ENCODE results near the gene UAP1L1. TPM values are rescaled to one million over a fixed set of nuclear protein-coding genes. Genes with fewer than 3 reads are reported as not detected.
A peak's percentile ranks its signal among the peaks of the same experiment; 100 is the strongest.

Gene UAP1L1
- total and polyA plus RNA-seq, 11 donors = 3.9 to 15.1 (median 9.4) TPM

DNA sequence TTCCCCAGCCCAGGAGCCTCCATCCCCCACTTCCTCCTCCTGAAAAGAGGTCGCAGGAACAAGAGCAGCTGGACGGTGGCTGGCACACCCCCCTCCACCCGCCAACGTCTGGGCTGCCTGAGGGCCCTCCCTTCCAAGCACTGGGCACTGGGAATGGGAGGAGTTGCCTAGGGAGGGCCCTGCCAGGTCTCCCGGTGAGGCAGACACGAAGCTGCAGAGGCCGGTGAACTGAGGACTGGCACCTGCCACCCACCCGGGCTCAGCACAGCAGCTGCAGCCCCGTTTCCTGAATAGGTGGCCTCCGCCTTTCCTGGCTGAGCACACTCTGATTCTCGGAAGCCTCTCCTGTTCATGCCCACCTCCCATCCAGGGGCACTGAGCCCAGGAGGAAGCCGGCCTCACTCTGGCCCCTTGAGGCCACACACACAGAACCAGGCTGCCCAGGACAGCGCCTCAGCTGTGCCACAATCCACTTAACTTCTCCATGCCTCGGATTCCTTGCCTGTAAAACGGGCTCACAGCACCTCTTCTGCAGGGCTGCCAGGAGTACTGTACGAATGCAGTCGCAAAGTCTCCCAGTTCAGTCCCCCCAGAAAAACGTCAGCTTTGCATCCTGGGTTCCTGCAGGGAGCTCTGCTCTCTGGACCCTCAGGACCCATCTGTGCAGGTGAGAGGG lies 32.7 kb upstream of the UAP1L1 start:
- ATAC-seq (peak; percentile 10 to 23 (median 13)), DNase-seq (peak in 1 of 5 donors; percentile 65)
- H3K4me3 ChIP-seq = peak overlapping the region; percentile 62 to 92 (median 72)
- peak overlapping the region; percentile 80 to 96 (median 88) for H3K27ac ChIP-seq
- intact Hi-C loops (cut with DNase I) = no loop called here
- H3K4me1 ChIP-seq = peaks cover 0 to 56% (median 37%) of the 10 kb centered on the region in 12 donors
- TF ChIP-seq POLR2A (IDR thresholded peaks at IDR 0.05) = peak in 1 of 2 donors; percentile 38
- TF ChIP-seq, protein P1, sequence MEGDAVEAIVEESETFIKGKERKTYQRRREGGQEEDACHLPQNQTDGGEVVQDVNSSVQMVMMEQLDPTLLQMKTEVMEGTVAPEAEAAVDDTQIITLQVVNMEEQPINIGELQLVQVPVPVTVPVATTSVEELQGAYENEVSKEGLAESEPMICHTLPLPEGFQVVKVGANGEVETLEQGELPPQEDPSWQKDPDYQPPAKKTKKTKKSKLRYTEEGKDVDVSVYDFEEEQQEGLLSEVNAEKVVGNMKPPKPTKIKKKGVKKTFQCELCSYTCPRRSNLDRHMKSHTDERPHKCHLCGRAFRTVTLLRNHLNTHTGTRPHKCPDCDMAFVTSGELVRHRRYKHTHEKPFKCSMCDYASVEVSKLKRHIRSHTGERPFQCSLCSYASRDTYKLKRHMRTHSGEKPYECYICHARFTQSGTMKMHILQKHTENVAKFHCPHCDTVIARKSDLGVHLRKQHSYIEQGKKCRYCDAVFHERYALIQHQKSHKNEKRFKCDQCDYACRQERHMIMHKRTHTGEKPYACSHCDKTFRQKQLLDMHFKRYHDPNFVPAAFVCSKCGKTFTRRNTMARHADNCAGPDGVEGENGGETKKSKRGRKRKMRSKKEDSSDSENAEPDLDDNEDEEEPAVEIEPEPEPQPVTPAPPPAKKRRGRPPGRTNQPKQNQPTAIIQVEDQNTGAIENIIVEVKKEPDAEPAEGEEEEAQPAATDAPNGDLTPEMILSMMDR (IDR thresholded peaks at IDR 0.05) = no peak
- H3K27me3 ChIP-seq = peaks cover 0 to 44% (median 25%) of the 10 kb centered on the region in 9 donors
- 30 to 53% (median 46%) methylated on average over 13 to 18 of the region's 18 CpGs for WGBS, 4 donors
- peaks cover 0 to 26% (median 16%) of the 10 kb centered on the region in 9 donors for H3K36me3 ChIP-seq
- H3K9me3 ChIP-seq = no peaks in the 10 kb centered on the region

DNA sequence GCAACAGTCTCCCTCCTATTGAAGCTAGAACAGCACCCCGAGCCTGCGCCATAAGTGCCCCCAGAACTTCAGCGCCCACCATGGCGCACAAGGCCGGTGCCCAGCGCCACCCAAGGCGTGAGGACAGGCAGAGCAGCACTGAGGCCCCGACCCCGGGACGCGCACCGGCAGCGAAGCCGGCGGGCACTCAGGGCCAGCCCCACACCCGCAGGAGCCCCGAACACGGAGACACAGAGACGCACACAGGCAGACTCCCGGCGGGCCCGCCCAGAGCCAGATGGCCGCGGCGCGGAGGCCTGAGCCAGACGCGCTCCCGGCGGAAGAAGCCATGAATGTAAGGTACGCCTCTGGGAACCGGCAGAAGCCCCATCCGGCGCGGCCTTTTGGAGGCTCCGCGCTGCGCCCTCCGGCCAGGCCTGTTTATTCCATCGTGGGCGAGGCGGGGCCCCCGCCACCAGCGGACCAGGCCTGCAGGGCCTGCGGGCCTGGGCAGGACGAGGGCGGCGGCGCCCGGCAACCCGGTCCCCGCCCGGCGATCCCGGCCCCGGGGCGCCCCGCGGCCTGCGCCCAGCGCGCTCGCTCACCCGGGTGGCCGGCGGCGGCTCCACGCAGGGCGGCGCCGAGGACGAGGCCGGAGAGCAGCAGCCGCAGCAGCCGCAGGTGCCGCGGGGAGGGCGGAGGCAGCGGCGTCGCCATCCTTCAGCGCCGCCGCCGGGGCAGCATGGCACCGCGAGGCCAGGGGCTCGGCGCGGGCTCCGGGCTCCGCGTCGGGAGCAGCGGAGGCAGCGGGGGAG lies 31.8 kb upstream of the UAP1L1 start:
- Histone ChIP-seq H3K36me3 (peaks cover 0 to 17% (median 7%) of the 10 kb centered on the region in 9 donors), H3K4me1 (peaks cover 0 to 58% (median 37%) of the 10 kb centered on the region in 12 donors), H3K9me3 (no peaks in the 10 kb centered on the region), H3K27ac (peak overlapping the region; percentile 80 to 96 (median 88)), H3K4me3 (peak overlapping the region; percentile 62 to 92 (median 72)), H3K27me3 (peaks cover 0 to 49% (median 26%) of the 10 kb centered on the region in 9 donors)
- no peak for TF ChIP-seq POLR2A (IDR thresholded peaks at IDR 0.05)
- TF ChIP-seq, protein P1 (IDR thresholded peaks at IDR 0.05) = no peak
- DNase-seq = peak in 1 of 5 donors; percentile 70
- intact Hi-C loops (cut with DNase I) = loop anchor here in 6 of 10 donors (1.0 to 2.0 kb wide), 4 partner anchors 19 to 22 kb away; no protein-coding TSS in a partner anchor
- ATAC-seq = peak in 2 of 4 donors; percentile 8 to 11
- WGBS, 4 donors = 0 to 9% (median 3%) methylated on average over 3 to 96 of the region's 96 CpGs

DNA sequence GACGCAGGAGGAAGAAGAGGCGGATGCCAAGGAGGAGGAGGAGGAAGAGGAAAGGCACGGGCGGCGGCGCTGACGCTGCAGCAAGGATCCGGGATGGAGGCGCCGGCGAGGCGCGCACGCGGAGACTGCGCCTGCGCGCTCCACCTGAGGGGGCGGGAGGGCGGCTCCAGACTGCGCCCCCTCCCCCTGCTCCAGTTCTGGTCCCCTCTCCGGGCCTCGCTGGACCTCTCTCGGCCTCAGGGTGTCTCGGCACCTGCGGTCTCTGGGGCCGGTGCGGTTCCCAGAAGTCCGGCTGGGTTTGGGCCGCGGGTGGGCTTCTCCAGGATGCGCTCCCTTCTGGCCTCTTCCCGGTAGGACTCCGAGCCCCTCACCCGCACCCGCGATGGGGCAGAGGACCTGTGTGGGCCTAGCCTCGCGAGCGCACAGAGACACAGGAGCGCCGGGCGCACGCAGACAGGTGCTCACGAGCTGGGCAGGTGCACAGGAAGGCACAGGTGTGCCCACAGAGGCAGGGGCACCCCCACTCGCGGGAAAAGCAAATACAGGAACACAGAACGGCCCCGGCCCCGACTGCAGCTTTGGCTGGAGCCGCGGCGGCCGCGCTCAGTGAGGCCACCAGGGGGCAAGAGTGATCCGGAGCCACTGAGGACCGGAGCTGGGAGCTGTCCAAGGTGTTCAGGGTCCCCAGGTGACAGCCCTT lies 31.1 kb upstream of the UAP1L1 start, which contains the start of gene NPDC1:
TSS of gene NPDC1 (minus strand) at position 90 of the 700 bp plus-strand sequence. CDS start 188 bp downstream, outside the sequence.
- peaks cover 0 to 10% (median 3%) of the 10 kb centered on the region in 9 donors for H3K36me3 ChIP-seq
- no peaks in the 10 kb centered on the region for H3K9me3 ChIP-seq
- WGBS, 4 donors = 0 to 1% (median 0%) methylated on average over 32 to 57 of the region's 57 CpGs
- H3K27me3 ChIP-seq = peaks cover 0 to 56% (median 26%) of the 10 kb centered on the region in 9 donors
- intact Hi-C loops (cut with DNase I) = loop anchor here in 6 of 10 donors (1.0 to 2.0 kb wide), 4 partner anchors 18 to 21 kb away; no protein-coding TSS in a partner anchor
- peak within 1 kb of the TSS; percentile 62 to 92 (median 72) for H3K4me3 ChIP-seq
- TF ChIP-seq, protein P1 (IDR thresholded peaks at IDR 0.05) = peak; percentile 83 to 95 (median 88)
- TF ChIP-seq POLR2A (IDR thresholded peaks at IDR 0.05) = peak in 1 of 2 donors; percentile 36
- H3K4me1 ChIP-seq = peaks cover 0 to 53% (median 35%) of the 10 kb centered on the region in 12 donors
- peak; percentile 45 to 71 (median 62) for ATAC-seq
- peak within 1 kb of the TSS; percentile 80 to 96 (median 88) for H3K27ac ChIP-seq
- DNase-seq = peak; percentile 82 to 90 (median 83)
